Muscle of arm (tissue), 12 donors: Measurements from ENCODE around the gene SIN3A. TPM values are rescaled to one million over a fixed set of nuclear protein-coding genes. Genes with fewer than 3 reads are reported as not detected.
"Not testable (repeated sequence)": the region's sequence is repeated elsewhere in the genome, so short reads cannot be mapped to it uniquely, and the experiment has no call there.

Experiments
- DNase-seq: peaks from one replicate; pipeline ENCODE4 v3.0.0-alpha.2; 2013
- polyA plus RNA-seq, 12 donors: library from polyadenylated mRNA; unstranded; fragments of 120-200 nt; gene quantifications; one replicate each; pipeline ENCODE4 v1.2.1, GENCODE V29; 2013; ENCODE audit not compliant: insufficient read length in 12 of 12

The SIN3A gene
- polyA plus RNA-seq, 12 donors = 29.6 to 50.8 (median 31.9) TPM; not detected in 1

GRCh38 chr15:75358771-75359536 lies 92.5 kb downstream of the SIN3A start:
- no peak for DNase-seq

GRCh38 chr15:75357976-75358673 lies 93.4 kb downstream of the SIN3A start:
- no peak for DNase-seq

GRCh38 chr15:75356517-75356916 lies 95.0 kb downstream of the SIN3A start:
- DNase-seq = no peak

- DNase-seq = no peak
Measured at GRCh38 chr15:75356006-75356405, 95.5 kb downstream of the SIN3A start.

- no peak for DNase-seq
Measured at GRCh38 chr15:75355369-75355768, 96.1 kb downstream of the SIN3A start.

GRCh38 chr15:75354454-75354853 lies 97.0 kb downstream of the SIN3A start:
- DNase-seq = no peak

GRCh38 chr15:75353604-75354003 lies 97.9 kb downstream of the SIN3A start:
- DNase-seq = no peak

- DNase-seq = no peak
Measured at GRCh38 chr15:75352186-75353080, 99.1 kb downstream of the SIN3A start.

- no peak for DNase-seq
Measured at GRCh38 chr15:75350601-75351361, 100.7 kb downstream of the SIN3A start.

GRCh38 chr15:75349851-75350588 lies 101.5 kb downstream of the SIN3A start:
- no peak for DNase-seq

- not testable (repeated sequence) for DNase-seq
Measured at GRCh38 chr15:75349351-75349669, 102.2 kb downstream of the SIN3A start.

GRCh38 chr15:75348562-75349350 lies 102.7 kb downstream of the SIN3A start:
- no peak for DNase-seq

GRCh38 chr15:75348034-75348561 lies 103.4 kb downstream of the SIN3A start:
- no peak for DNase-seq

GRCh38 chr15:75347222-75348033 lies 104.1 kb downstream of the SIN3A start:
- DNase-seq = peak; percentile 27

- no peak for DNase-seq
Measured at GRCh38 chr15:75346796-75347221, 104.7 kb downstream of the SIN3A start, which contains the start of gene NEIL1. Gene NEIL1, plus strand, starts transcription at chr15:75347039. Its CDS starts 1,867 bp downstream, at chr15:75348906.

- not testable (repeated sequence) for DNase-seq
Measured at GRCh38 chr15:75343953-75344352, 107.5 kb downstream of the SIN3A start.

GRCh38 chr15:75342221-75342620 lies 109.3 kb downstream of the SIN3A start:
- DNase-seq = no peak

GRCh38 chr15:75339531-75340240 lies 111.8 kb downstream of the SIN3A start:
- DNase-seq = no peak
